ENCODE data around the gene HTR3A.

Gene HTR3A

DNA sequence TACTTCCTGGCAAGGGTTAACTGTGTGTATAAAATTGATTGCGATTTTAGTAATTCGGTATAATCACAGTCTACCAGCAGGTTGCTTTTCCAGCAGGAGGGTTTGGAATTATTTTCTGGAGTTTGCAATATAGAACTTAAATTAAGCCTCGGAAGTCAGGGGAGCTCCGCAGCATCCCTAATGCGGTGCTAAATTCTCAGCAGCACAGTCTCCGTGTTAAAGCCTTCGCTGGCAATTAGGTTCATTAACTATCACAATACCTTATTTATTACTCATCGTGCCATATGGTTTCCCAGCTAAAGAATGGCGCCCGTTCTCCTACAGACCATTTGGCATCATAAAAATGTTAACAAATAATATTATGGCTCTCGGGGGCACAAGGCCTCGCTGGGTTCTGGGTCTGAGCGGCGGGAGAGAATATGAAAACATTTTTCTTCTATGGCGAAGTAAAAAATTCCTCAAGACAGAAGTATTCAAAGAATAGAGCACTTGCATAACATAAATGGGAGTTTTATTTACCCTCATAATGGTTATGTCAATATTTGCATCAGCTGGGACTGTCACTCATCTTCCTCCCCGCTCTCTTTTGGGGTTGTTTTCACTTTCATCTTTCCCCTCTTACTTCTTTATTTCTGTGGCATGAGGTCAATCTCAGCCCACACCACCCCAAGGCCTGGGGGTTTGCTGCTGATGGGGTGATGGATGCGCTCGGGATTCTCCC, 56.5 kb downstream of the HTR3A start:
- Histone ChIP-seq H3K27ac (ENCODE audit: low read depth, low read length) (no peak overlapping the region), H3K36me3 (ENCODE audit: control insufficient read depth in 5 of 5, insufficient read depth in 5 of 5, low read length in 5 of 5) (no peaks in the 10 kb centered on the region), H3K4me3 (ENCODE audit: low read depth in 1 of 5, low read length in 5 of 5) (no peak overlapping the region), H3K9ac (ENCODE audit: low read length in 5 of 5) (no peak overlapping the region), H3K27me3 (ENCODE audit: control insufficient read depth in 5 of 5, insufficient read depth in 4 of 5, low read length in 5 of 5) (peaks cover 0 to 14% (median 6%) of the 10 kb centered on the region in 5 donors), H3K4me1 (ENCODE audit: control insufficient read depth in 5 of 5, insufficient read depth in 5 of 5, low read length in 5 of 5) (peaks cover 0 to 9% (median 5%) of the 10 kb centered on the region in 5 donors), H3K9me3 (ENCODE audit: control insufficient read depth in 5 of 5, low read length in 5 of 5) (no peaks in the 10 kb centered on the region)

DNA sequence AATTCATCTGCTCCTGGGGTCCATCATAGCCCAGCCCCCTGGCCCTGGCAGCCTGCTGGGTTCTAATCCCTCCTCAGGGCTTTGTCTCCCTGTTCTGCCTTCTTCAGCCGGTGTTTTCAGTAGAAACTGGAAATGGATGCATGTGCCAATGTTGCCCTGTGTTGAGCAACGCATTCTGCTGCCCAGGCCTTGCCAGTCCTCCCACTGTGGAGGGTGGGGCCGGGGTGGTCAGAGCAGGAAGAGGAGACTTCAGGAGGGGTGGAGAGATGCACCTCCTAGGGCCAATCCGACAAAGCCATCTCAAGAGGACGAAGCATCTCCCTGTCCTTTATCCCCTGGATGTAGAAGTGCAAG, 57.0 kb downstream of the HTR3A start:
- H3K9ac ChIP-seq (ENCODE audit: low read length in 5 of 5): no peak overlapping the region
- peaks cover 0 to 14% (median 6%) of the 10 kb centered on the region in 5 donors for H3K27me3 ChIP-seq (ENCODE audit: control insufficient read depth in 5 of 5, insufficient read depth in 4 of 5, low read length in 5 of 5)
- no peak overlapping the region for H3K27ac ChIP-seq (ENCODE audit: low read depth, low read length)
- H3K9me3 ChIP-seq (ENCODE audit: control insufficient read depth in 5 of 5, low read length in 5 of 5): no peaks in the 10 kb centered on the region
- H3K4me3 ChIP-seq (ENCODE audit: low read depth in 1 of 5, low read length in 5 of 5): no peak overlapping the region
- H3K4me1 ChIP-seq (ENCODE audit: control insufficient read depth in 5 of 5, insufficient read depth in 5 of 5, low read length in 5 of 5): peaks cover 0 to 13% (median 8%) of the 10 kb centered on the region in 5 donors
- H3K36me3 ChIP-seq (ENCODE audit: control insufficient read depth in 5 of 5, insufficient read depth in 5 of 5, low read length in 5 of 5): no peaks in the 10 kb centered on the region

DNA sequence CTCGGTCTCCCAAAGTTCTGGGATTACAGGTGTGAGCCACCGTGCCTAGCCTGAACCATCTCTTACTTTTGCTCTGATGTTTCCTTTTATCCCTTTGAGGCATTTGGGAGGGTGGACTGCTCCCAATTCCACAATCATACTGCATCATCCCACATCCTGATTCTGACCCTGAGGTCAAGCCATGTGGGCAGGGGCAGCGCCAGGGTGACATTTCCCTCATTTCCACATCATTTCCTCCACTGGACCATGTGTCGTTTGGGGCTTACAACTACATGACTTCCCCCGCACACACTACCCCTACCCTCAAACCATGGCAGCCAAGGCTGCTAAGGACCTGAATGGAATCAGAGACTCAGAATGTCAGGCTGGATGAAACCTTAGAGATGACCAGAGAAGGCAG, 58.2 kb downstream of the HTR3A start:
- peaks cover 0 to 13% (median 8%) of the 10 kb centered on the region in 5 donors for H3K4me1 ChIP-seq (ENCODE audit: control insufficient read depth in 5 of 5, insufficient read depth in 5 of 5, low read length in 5 of 5)
- no peak overlapping the region for H3K9ac ChIP-seq (ENCODE audit: low read length in 5 of 5)
- H3K36me3 ChIP-seq (ENCODE audit: control insufficient read depth in 5 of 5, insufficient read depth in 5 of 5, low read length in 5 of 5): no peaks in the 10 kb centered on the region
- H3K4me3 ChIP-seq (ENCODE audit: low read depth in 1 of 5, low read length in 5 of 5): no peak overlapping the region
- H3K27me3 ChIP-seq (ENCODE audit: control insufficient read depth in 5 of 5, insufficient read depth in 4 of 5, low read length in 5 of 5): peaks cover 0 to 10% (median 4%) of the 10 kb centered on the region in 5 donors
- H3K27ac ChIP-seq (ENCODE audit: low read depth, low read length): no peak overlapping the region
- H3K9me3 ChIP-seq (ENCODE audit: control insufficient read depth in 5 of 5, low read length in 5 of 5): no peaks in the 10 kb centered on the region

DNA sequence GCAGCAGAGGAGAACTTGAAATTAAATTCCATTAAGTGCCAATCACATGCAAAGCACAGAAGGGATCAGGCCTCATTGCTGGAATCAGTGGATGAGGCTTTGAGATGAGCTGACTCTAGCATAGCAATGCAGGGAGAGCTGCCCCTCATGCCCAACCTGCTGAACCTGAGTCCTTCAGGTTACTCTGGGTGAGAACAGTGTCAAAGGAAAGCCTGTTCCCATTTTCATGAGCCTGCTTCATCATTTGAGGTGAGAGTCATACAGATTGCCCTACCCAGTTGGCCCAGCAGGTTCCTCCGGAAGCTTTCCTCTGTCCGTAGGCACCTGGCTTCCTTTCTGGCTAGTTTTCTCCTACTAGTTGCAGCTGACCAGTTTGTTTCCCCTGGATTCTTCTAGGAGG, 58.7 kb downstream of the HTR3A start:
- Histone ChIP-seq H3K36me3 (ENCODE audit: control insufficient read depth in 5 of 5, insufficient read depth in 5 of 5, low read length in 5 of 5) (no peaks in the 10 kb centered on the region), H3K9me3 (ENCODE audit: control insufficient read depth in 5 of 5, low read length in 5 of 5) (no peaks in the 10 kb centered on the region)

DNA sequence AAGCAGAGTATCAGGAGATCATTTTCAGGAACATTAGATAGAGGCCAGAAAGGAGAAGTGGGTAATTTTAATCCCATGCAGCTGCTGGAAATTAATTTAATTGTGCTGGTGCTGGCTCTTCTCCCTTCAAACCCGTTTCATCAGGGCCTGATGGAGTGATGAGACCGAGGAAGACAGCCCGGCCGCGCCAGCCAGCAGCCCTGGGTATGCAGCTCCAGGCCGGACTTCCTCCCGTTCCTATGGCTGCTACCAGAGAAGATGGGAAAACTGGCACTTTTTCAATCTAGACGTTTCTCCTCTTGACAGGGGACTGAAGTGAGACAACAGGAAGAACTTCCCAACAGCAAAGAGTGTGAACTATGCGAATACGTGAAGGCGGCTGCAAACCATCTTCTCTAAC, 60.0 kb downstream of the HTR3A start:
- peaks cover 0 to 13% (median 8%) of the 10 kb centered on the region in 5 donors for H3K4me1 ChIP-seq (ENCODE audit: control insufficient read depth in 5 of 5, insufficient read depth in 5 of 5, low read length in 5 of 5)
- H3K9ac ChIP-seq (ENCODE audit: low read length in 5 of 5): no peak overlapping the region
- no peaks in the 10 kb centered on the region for H3K9me3 ChIP-seq (ENCODE audit: control insufficient read depth in 5 of 5, low read length in 5 of 5)
- no peaks in the 10 kb centered on the region for H3K27me3 ChIP-seq (ENCODE audit: control insufficient read depth in 5 of 5, insufficient read depth in 4 of 5, low read length in 5 of 5)
- no peak overlapping the region for H3K4me3 ChIP-seq (ENCODE audit: low read depth in 1 of 5, low read length in 5 of 5)
- no peaks in the 10 kb centered on the region for H3K36me3 ChIP-seq (ENCODE audit: control insufficient read depth in 5 of 5, insufficient read depth in 5 of 5, low read length in 5 of 5)
- H3K27ac ChIP-seq (ENCODE audit: low read depth, low read length): no peak overlapping the region

More for the DNA sequence above, 58.7 kb downstream of the HTR3A start:
- Histone ChIP-seq H3K27me3 (ENCODE audit: control insufficient read depth in 5 of 5, insufficient read depth in 4 of 5, low read length in 5 of 5) (peaks cover 0 to 5% (median 0%) of the 10 kb centered on the region in 5 donors), H3K9ac (ENCODE audit: low read length in 5 of 5) (no peak overlapping the region), H3K27ac (ENCODE audit: low read depth, low read length) (no peak overlapping the region), H3K4me1 (ENCODE audit: control insufficient read depth in 5 of 5, insufficient read depth in 5 of 5, low read length in 5 of 5) (peaks cover 0 to 13% (median 8%) of the 10 kb centered on the region in 5 donors), H3K4me3 (ENCODE audit: low read depth in 1 of 5, low read length in 5 of 5) (no peak overlapping the region)

DNA sequence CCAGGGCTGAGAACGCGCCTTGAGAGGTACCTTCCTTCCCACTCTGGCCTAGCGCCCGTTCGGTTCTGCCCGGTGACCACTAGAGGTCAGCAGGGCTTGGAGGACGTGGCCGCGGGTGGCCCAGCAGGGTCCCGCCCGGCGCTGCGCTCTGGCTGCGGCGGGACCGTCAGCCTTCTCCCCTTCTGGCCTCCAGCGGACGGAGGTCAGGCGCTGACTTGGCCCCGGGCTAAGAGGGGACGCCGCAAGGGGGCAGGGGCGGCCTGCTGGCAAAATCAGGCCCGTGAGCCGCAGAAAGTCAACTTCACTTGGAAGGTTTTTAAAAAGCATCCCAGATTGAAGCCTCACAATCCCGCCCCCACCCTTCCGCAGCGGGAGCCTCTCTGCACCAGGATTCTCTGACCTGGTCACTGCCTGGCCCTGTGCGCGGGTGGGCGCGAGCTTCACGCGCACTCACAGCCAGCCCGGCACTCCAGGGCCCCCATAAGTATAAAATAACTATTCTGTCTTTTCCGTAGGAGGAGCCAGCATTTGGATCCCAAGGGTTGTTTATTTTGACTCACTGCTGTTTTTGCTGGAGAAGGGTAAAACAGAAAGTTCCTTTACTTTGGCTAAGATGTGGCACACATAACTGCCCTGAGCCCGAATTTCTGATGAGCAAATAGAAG, 61.4 kb downstream of the HTR3A start:
- peak overlapping the region in 4 of 5 donors; percentile 50 to 64 (median 54) for H3K4me3 ChIP-seq (ENCODE audit: low read depth in 1 of 5, low read length in 5 of 5)
- no peaks in the 10 kb centered on the region for H3K36me3 ChIP-seq (ENCODE audit: control insufficient read depth in 5 of 5, insufficient read depth in 5 of 5, low read length in 5 of 5)
- H3K27me3 ChIP-seq (ENCODE audit: control insufficient read depth in 5 of 5, insufficient read depth in 4 of 5, low read length in 5 of 5): no peaks in the 10 kb centered on the region
- peaks cover 0 to 13% (median 8%) of the 10 kb centered on the region in 5 donors for H3K4me1 ChIP-seq (ENCODE audit: control insufficient read depth in 5 of 5, insufficient read depth in 5 of 5, low read length in 5 of 5)
- H3K27ac ChIP-seq (ENCODE audit: low read depth, low read length): peak overlapping the region; percentile 23
- H3K9ac ChIP-seq (ENCODE audit: low read length in 5 of 5): peak overlapping the region in 2 of 5 donors; percentile 27 to 57
- H3K9me3 ChIP-seq (ENCODE audit: control insufficient read depth in 5 of 5, low read length in 5 of 5): no peaks in the 10 kb centered on the region

DNA sequence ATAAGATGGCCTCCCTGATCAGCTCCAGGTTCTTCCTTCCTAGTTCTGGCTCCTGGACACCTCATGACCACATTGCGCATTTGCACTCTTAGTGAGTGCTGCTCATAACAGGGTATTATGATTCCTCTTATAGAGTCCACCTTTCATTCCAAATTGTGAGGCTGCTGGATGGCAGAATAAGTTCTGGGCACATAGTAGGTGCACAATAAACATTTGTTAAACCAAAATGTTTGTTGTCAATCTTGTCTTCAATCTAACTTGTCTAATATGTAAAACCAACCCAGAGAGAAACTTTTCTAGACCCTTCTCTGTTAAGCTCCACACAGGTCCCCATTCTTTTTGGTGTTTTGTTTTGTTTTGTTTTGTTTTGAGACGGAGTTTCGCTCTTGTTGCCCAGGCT, 62.0 kb downstream of the HTR3A start:
- no peaks in the 10 kb centered on the region for H3K27me3 ChIP-seq (ENCODE audit: control insufficient read depth in 5 of 5, insufficient read depth in 4 of 5, low read length in 5 of 5)
- no peaks in the 10 kb centered on the region for H3K9me3 ChIP-seq (ENCODE audit: control insufficient read depth in 5 of 5, low read length in 5 of 5)
- H3K4me3 ChIP-seq (ENCODE audit: low read depth in 1 of 5, low read length in 5 of 5): peak overlapping the region in 1 of 5 donors; percentile 64
- no peaks in the 10 kb centered on the region for H3K36me3 ChIP-seq (ENCODE audit: control insufficient read depth in 5 of 5, insufficient read depth in 5 of 5, low read length in 5 of 5)
- peak overlapping the region in 2 of 5 donors; percentile 27 to 57 for H3K9ac ChIP-seq (ENCODE audit: low read length in 5 of 5)
- peaks cover 0 to 13% (median 8%) of the 10 kb centered on the region in 5 donors for H3K4me1 ChIP-seq (ENCODE audit: control insufficient read depth in 5 of 5, insufficient read depth in 5 of 5, low read length in 5 of 5)
- H3K27ac ChIP-seq (ENCODE audit: low read depth, low read length): no peak overlapping the region

DNA sequence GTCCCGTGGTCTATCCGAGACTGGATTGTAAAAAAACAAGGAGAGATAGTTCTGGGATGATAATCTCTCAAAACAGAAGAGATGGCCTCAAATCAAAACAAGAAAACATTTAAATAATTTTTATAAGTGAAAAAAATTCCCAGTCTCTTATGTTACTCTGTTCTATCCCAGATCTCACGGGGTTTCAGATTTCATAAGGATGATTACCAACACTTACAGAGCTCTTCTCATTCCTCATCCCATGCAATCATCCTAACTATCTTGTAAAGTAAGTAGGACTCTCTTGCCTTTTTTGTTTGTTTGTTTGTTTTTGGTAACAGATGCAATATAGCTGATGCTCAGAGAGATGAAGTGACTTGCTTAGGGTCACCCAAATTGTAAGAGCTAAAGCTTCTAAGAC, 64.6 kb downstream of the HTR3A start:
- Histone ChIP-seq H3K27ac (ENCODE audit: low read depth, low read length) (no peak overlapping the region), H3K9ac (ENCODE audit: low read length in 5 of 5) (no peak overlapping the region), H3K4me1 (ENCODE audit: control insufficient read depth in 5 of 5, insufficient read depth in 5 of 5, low read length in 5 of 5) (peaks cover 0 to 18% (median 8%) of the 10 kb centered on the region in 5 donors), H3K27me3 (ENCODE audit: control insufficient read depth in 5 of 5, insufficient read depth in 4 of 5, low read length in 5 of 5) (no peaks in the 10 kb centered on the region), H3K36me3 (ENCODE audit: control insufficient read depth in 5 of 5, insufficient read depth in 5 of 5, low read length in 5 of 5) (no peaks in the 10 kb centered on the region), H3K4me3 (ENCODE audit: low read depth in 1 of 5, low read length in 5 of 5) (no peak overlapping the region), H3K9me3 (ENCODE audit: control insufficient read depth in 5 of 5, low read length in 5 of 5) (no peaks in the 10 kb centered on the region)
